ENCODE data around the gene SPPL2B. TPM values are rescaled to one million over a fixed set of nuclear protein-coding genes. Genes with fewer than 3 reads are reported as not detected.

Gene SPPL2B
- total and polyA plus RNA-seq, 4 experiments from 2014 or later: 6.2 to 82.8 (median 43.1) TPM

GRCh38 chr19:2289714-2290435, 38.6 kb upstream of the SPPL2B start:
- H3K27ac ChIP-seq (ENCODE audit: low read depth, low read length): peak overlapping the region; percentile 39
- ChIA-PET POLR2A (ENCODE audit: partially characterized antibody) (interaction anchor here (0.7 to 3.1 kb wide), 15 partner anchors 10 to 104 kb away, joined by 3 to 48 read pairs (median 5); partner anchors contain the start of genes LSM7 and SPPL2B), CTCF (ENCODE audit: partially characterized antibody) (interaction anchor here (1.0 to 3.2 kb wide), 8 partner anchors 11 to 270 kb away, joined by 3 to 35 read pairs (median 6); no protein-coding TSS in a partner anchor)
- H3K36me3 ChIP-seq (ENCODE audit: insufficient read depth, low read length): no peaks in the 10 kb centered on the region
- peak; percentile 60 to 73 (median 65) for DNase-seq
- Mint-ChIP-seq H3K4me3 (peak overlapping the region; percentile 87 to 94 (median 90)), H3K9me3 (peaks cover 0 to 2% (median 0%) of the 10 kb centered on the region in 8 donors), H3K27ac (peak overlapping the region; percentile 70 to 94 (median 86)), H3K36me3 (peaks cover 0 to 11% of the 10 kb centered on the region in 2 donors), H3K4me1 (peaks cover 10 to 39% (median 24%) of the 10 kb centered on the region in 4 donors), H3K27me3 (peaks cover 0 to 2% of the 10 kb centered on the region in 2 donors)
- peaks cover 24% of the 10 kb centered on the region for H3K4me1 ChIP-seq (ENCODE audit: insufficient read depth, low read length)
- H3K27me3 ChIP-seq (ENCODE audit: insufficient read depth, low read length): no peaks in the 10 kb centered on the region
- intact Hi-C loops (cut with micrococcal nuclease): loop anchor here (5.0 kb wide), 1 partner anchor 37 kb away; the partner anchor contains the start of genes LSM7 and SPPL2B
- H3K4me3 ChIP-seq (ENCODE audit: low read length in 2 of 2): peak overlapping the region in 1 of 2 donors; percentile 67
- H3K9me3 ChIP-seq (ENCODE audit: control insufficient read depth in 1 of 2, low read length in 2 of 2): no peaks in the 10 kb centered on the region

GRCh38 chr19:2290441-2291184, 37.9 kb upstream of the SPPL2B start:
- peak overlapping the region in 4 of 7 donors; percentile 11 to 53 (median 28) for H3K27ac Mint-ChIP-seq
- no peaks in the 10 kb centered on the region for H3K9me3 ChIP-seq (ENCODE audit: control insufficient read depth in 1 of 2, low read length in 2 of 2)
- H3K27me3 Mint-ChIP-seq: peaks cover 0 to 2% of the 10 kb centered on the region in 2 donors
- peaks cover 12 to 41% (median 24%) of the 10 kb centered on the region in 4 donors for H3K4me1 Mint-ChIP-seq
- H3K27me3 ChIP-seq (ENCODE audit: insufficient read depth, low read length): no peaks in the 10 kb centered on the region
- H3K4me1 ChIP-seq (ENCODE audit: insufficient read depth, low read length): peaks cover 24% of the 10 kb centered on the region
- ChIA-PET CTCF (ENCODE audit: partially characterized antibody) (interaction anchor here (1.3 kb wide), 1 partner anchor 11 kb away, joined by 3 read pairs; no protein-coding TSS in a partner anchor), POLR2A (ENCODE audit: partially characterized antibody) (interaction anchor here (1.0 to 2.3 kb wide), 9 partner anchors 11 to 55 kb away, joined by 3 to 11 read pairs (median 6); partner anchors contain the start of gene PLEKHJ1)
- H3K36me3 ChIP-seq (ENCODE audit: insufficient read depth, low read length): no peaks in the 10 kb centered on the region
- peak overlapping the region; percentile 42 to 67 for H3K4me3 ChIP-seq (ENCODE audit: low read length in 2 of 2)
- H3K4me3 Mint-ChIP-seq: peak overlapping the region; percentile 58 to 89 (median 76)
- H3K36me3 Mint-ChIP-seq: peaks cover 0 to 13% of the 10 kb centered on the region in 2 donors
- intact Hi-C loops (cut with micrococcal nuclease): loop anchor here (5.0 kb wide), 1 partner anchor 37 kb away; the partner anchor contains the start of genes LSM7 and SPPL2B
- H3K9me3 Mint-ChIP-seq: peaks cover 0 to 2% (median 0%) of the 10 kb centered on the region in 8 donors
- peak in 1 of 5 donors; percentile 35 for DNase-seq
- peak overlapping the region; percentile 39 for H3K27ac ChIP-seq (ENCODE audit: low read depth, low read length)

GRCh38 chr19:2291185-2291751, 37.2 kb upstream of the SPPL2B start:
- peaks cover 0 to 2% of the 10 kb centered on the region in 2 donors for H3K27me3 Mint-ChIP-seq
- intact Hi-C loops (cut with micrococcal nuclease): loop anchor here (5.0 kb wide), 1 partner anchor 36 kb away; the partner anchor contains the start of genes LSM7 and SPPL2B
- ChIA-PET CTCF (ENCODE audit: partially characterized antibody) (interaction anchor here (0.9 to 1.3 kb wide), 2 partner anchors 12 to 29 kb away, joined by 3 read pairs; no protein-coding TSS in a partner anchor), POLR2A (ENCODE audit: partially characterized antibody) (interaction anchor here (1.0 to 2.3 kb wide), 10 partner anchors 11 to 56 kb away, joined by 3 to 11 read pairs (median 6); partner anchors contain the start of genes LSM7, PLEKHJ1 and SPPL2B)
- peaks cover 12 to 41% (median 24%) of the 10 kb centered on the region in 4 donors for H3K4me1 Mint-ChIP-seq
- Histone ChIP-seq H3K4me3 (ENCODE audit: low read length in 2 of 2) (peak overlapping the region in 1 of 2 donors; percentile 67), H3K9me3 (ENCODE audit: control insufficient read depth in 1 of 2, low read length in 2 of 2) (no peaks in the 10 kb centered on the region), H3K4me1 (ENCODE audit: insufficient read depth, low read length) (peaks cover 24% of the 10 kb centered on the region), H3K27me3 (ENCODE audit: insufficient read depth, low read length) (no peaks in the 10 kb centered on the region), H3K27ac (ENCODE audit: low read depth, low read length) (no peak overlapping the region), H3K36me3 (ENCODE audit: insufficient read depth, low read length) (no peaks in the 10 kb centered on the region)
- peak overlapping the region in 1 of 7 donors; percentile 11 for H3K27ac Mint-ChIP-seq
- peaks cover 0 to 1% (median 0%) of the 10 kb centered on the region in 8 donors for H3K9me3 Mint-ChIP-seq
- no peak for DNase-seq
- peaks cover 0 to 13% of the 10 kb centered on the region in 2 donors for H3K36me3 Mint-ChIP-seq
- peak overlapping the region in 6 of 8 donors; percentile 58 to 89 (median 76) for H3K4me3 Mint-ChIP-seq

- H3K9me3 Mint-ChIP-seq: no peaks in the 10 kb centered on the region
- no peaks in the 10 kb centered on the region for H3K27me3 ChIP-seq (ENCODE audit: insufficient read depth, low read length)
- POLR2A ChIA-PET (ENCODE audit: partially characterized antibody): interaction anchor here (1.0 to 1.5 kb wide), 5 partner anchors 22 to 45 kb away, joined by 3 to 5 read pairs (median 4); no protein-coding TSS in a partner anchor
Observed at GRCh38 chr19:2294687-2295335, 33.7 kb upstream of the SPPL2B start.

GRCh38 chr19:2296141-2296540, 32.3 kb upstream of the SPPL2B start:
- Mint-ChIP-seq H3K36me3 (peaks cover 0 to 10% of the 10 kb centered on the region in 2 donors), H3K4me1 (peaks cover 3 to 22% (median 9%) of the 10 kb centered on the region in 4 donors), H3K9me3 (no peaks in the 10 kb centered on the region), H3K27me3 (peaks cover 0 to under 1% of the 10 kb centered on the region in 2 donors), H3K27ac (peak overlapping the region in 1 of 7 donors; percentile 13), H3K4me3 (no peak overlapping the region)
- intact Hi-C loops (cut with micrococcal nuclease): no loop called here
- Histone ChIP-seq H3K36me3 (ENCODE audit: insufficient read depth, low read length) (no peaks in the 10 kb centered on the region), H3K27ac (ENCODE audit: low read depth, low read length) (no peak overlapping the region), H3K9me3 (ENCODE audit: control insufficient read depth in 1 of 2, low read length in 2 of 2) (no peaks in the 10 kb centered on the region), H3K27me3 (ENCODE audit: insufficient read depth, low read length) (no peaks in the 10 kb centered on the region), H3K4me3 (ENCODE audit: low read length in 2 of 2) (no peak overlapping the region), H3K4me1 (ENCODE audit: insufficient read depth, low read length) (peaks cover 3% of the 10 kb centered on the region)
- DNase-seq: no peak
- POLR2A ChIA-PET (ENCODE audit: partially characterized antibody): interaction anchor here (1.1 to 1.5 kb wide), 3 partner anchors 14 to 245 kb away, joined by 3 to 5 read pairs (median 3); partner anchors contain the start of genes MKNK2 and PEAK3
- CTCF ChIA-PET (ENCODE audit: partially characterized antibody): interaction anchor here (0.8 kb wide), 1 partner anchor 13 kb away, joined by 3 read pairs; no protein-coding TSS in a partner anchor

More at GRCh38 chr19:2294687-2295335, 33.7 kb upstream of the SPPL2B start:
- intact Hi-C loops (cut with micrococcal nuclease): loop anchor here (5.0 kb wide), 1 partner anchor 32 kb away; the partner anchor contains the start of genes LSM7 and SPPL2B
- CTCF ChIA-PET (ENCODE audit: partially characterized antibody): no interaction called here
- no peak overlapping the region for H3K4me3 ChIP-seq (ENCODE audit: low read length in 2 of 2)
- no peak overlapping the region for H3K27ac ChIP-seq (ENCODE audit: low read depth, low read length)
- no peaks in the 10 kb centered on the region for H3K27me3 Mint-ChIP-seq
- H3K27ac Mint-ChIP-seq: peak overlapping the region in 1 of 7 donors; percentile 54
- H3K9me3 ChIP-seq (ENCODE audit: control insufficient read depth in 1 of 2, low read length in 2 of 2): no peaks in the 10 kb centered on the region
- no peak for DNase-seq
- peak overlapping the region in 1 of 8 donors; percentile 39 for H3K4me3 Mint-ChIP-seq
- peaks cover 0 to 10% of the 10 kb centered on the region in 2 donors for H3K36me3 Mint-ChIP-seq
- H3K4me1 ChIP-seq (ENCODE audit: insufficient read depth, low read length): peaks cover 10% of the 10 kb centered on the region
- H3K36me3 ChIP-seq (ENCODE audit: insufficient read depth, low read length): no peaks in the 10 kb centered on the region
- peaks cover 3 to 24% (median 12%) of the 10 kb centered on the region in 4 donors for H3K4me1 Mint-ChIP-seq

- Histone ChIP-seq H3K27me3 (ENCODE audit: insufficient read depth, low read length) (peaks cover 11% of the 10 kb centered on the region), H3K4me1 (ENCODE audit: insufficient read depth, low read length) (peaks cover 9% of the 10 kb centered on the region), H3K27ac (ENCODE audit: low read depth, low read length) (no peak overlapping the region), H3K9me3 (ENCODE audit: control insufficient read depth in 1 of 2, low read length in 2 of 2) (no peaks in the 10 kb centered on the region), H3K4me3 (ENCODE audit: low read length in 2 of 2) (no peak overlapping the region), H3K36me3 (ENCODE audit: insufficient read depth, low read length) (no peaks in the 10 kb centered on the region)
- peak overlapping the region in 1 of 7 donors; percentile 15 for H3K27ac Mint-ChIP-seq
- H3K4me3 Mint-ChIP-seq: no peak overlapping the region
- ChIA-PET CTCF (ENCODE audit: partially characterized antibody) (interaction anchor here (0.7 kb wide), 1 partner anchor 120 kb away, joined by 3 read pairs; no protein-coding TSS in a partner anchor), POLR2A (ENCODE audit: partially characterized antibody) (interaction anchor here (0.7 to 1.2 kb wide), 2 partner anchors 12 to 18 kb away, joined by 3 read pairs; no protein-coding TSS in a partner anchor)
- H3K36me3 Mint-ChIP-seq: no peaks in the 10 kb centered on the region
- H3K27me3 Mint-ChIP-seq: peaks cover 10 to 19% of the 10 kb centered on the region in 2 donors
- H3K9me3 Mint-ChIP-seq: peaks cover 0 to 2% (median 0%) of the 10 kb centered on the region in 8 donors
- intact Hi-C loops (cut with micrococcal nuclease): no loop called here
- H3K4me1 Mint-ChIP-seq: peaks cover 2 to 15% (median 9%) of the 10 kb centered on the region in 4 donors
- no peak for DNase-seq
Observed at GRCh38 chr19:2300533-2300932, 28.0 kb upstream of the SPPL2B start.
